ENCODE data around the gene SEC14L1.

SEC14L1 gene

GRCh38 chr17:77264617-77265230, 124.0 kb downstream of the SEC14L1 start:
- DNase-seq, result no peak
- no peak overlapping the region for H3K27ac ChIP-seq
- H3K36me3 ChIP-seq, result no peaks in the 10 kb centered on the region
- no peak overlapping the region for H3K4me3 ChIP-seq (ENCODE audit: low read depth, low read length)
- peaks cover under 1% of the 10 kb centered on the region for H3K9me3 ChIP-seq (ENCODE audit: severe bottlenecking)
- no peaks in the 10 kb centered on the region for H3K27me3 ChIP-seq (ENCODE audit: insufficient read depth, low read depth, severe bottlenecking)
- no peak for TF ChIP-seq CTCF (IDR thresholded peaks at IDR 0.05; ENCODE audit: low read depth, low read length)

GRCh38 chr17:77266213-77266612, 125.4 kb downstream of the SEC14L1 start:
- H3K9me3 ChIP-seq (ENCODE audit: severe bottlenecking), result no peaks in the 10 kb centered on the region
- no peaks in the 10 kb centered on the region for H3K36me3 ChIP-seq
- H3K27me3 ChIP-seq (ENCODE audit: insufficient read depth, low read depth, severe bottlenecking), result no peaks in the 10 kb centered on the region
- H3K4me3 ChIP-seq (ENCODE audit: low read depth, low read length), result no peak overlapping the region
- no peak overlapping the region for H3K27ac ChIP-seq
- DNase-seq, result no peak
- no peak for TF ChIP-seq CTCF (IDR thresholded peaks at IDR 0.05; ENCODE audit: low read depth, low read length)
